ENCODE data around the gene CHD2. TPM values are rescaled to one million over a fixed set of nuclear protein-coding genes. Genes with fewer than 3 reads are reported as not detected.
A peak's percentile ranks its signal among the peaks of the same experiment; 100 is the strongest.

The CHD2 gene
- total RNA-seq, 1 experiment from 2014 or later = 129 TPM

DNA sequence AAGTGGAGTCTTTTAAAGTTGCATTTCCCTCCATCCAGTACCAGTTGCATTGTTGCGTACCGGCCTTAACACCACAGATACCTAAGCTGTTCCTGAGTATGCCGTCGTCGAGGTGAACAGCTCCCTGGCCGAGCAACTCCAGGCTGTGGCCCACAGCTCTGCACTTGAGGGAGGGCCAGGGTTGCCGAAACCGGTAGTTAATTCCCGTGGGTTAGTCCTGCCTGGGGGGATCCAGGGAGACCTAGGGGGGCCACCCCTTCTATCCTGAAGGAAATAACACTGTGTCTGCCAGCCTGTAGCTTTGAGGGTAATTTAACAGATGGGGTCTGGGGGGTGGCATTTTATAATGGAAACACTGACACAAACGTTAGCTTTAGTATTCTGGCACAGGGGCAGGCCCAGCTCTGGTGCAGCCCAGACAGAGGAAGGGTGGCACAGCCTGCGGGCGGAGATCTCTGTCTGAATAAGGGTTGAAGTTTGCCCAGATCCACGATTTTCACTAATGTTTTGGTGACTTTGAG lies 128.0 kb downstream of the CHD2 start:
- H3K9me3 Mint-ChIP-seq (ENCODE audit: unreplicated experiment) = no peaks in the 10 kb centered on the region
- BruUV-seq (replicated peaks) = no TSS peak

DNA sequence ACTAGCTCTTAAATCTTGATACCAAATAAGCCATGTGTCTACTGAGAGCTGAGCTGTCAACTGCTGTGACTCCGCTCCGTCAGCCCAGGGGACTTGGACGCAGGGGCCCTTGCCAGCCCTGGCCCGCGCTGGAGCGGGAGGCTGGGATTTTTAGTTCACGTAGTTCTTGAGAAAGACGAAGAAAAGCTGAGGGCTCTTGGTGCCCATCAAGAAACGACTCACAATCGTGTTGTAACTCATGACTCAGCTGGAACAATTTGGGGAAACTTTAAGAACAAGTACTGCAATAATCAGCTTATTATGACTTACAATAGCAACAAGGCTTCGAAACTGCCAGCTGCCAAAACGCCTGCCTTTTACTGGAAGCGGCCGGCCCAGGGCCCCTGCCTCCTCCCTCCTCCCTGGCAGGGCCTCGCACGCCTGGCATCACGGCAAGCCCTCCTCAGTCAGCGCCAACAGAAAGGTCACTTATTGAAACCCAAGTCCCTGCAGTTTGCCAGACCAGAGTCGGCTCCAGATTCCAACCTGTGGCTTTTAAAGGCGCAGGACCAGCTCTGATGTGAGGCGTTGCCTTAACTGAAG lies 128.6 kb downstream of the CHD2 start:
- Mint-ChIP-seq H3K27me3 (ENCODE audit: insufficient read depth, unreplicated experiment) (no peaks in the 10 kb centered on the region), H3K4me3 (ENCODE audit: unreplicated experiment) (peak overlapping the region; percentile 44), H3K9me3 (ENCODE audit: unreplicated experiment) (no peaks in the 10 kb centered on the region), H3K4me1 (ENCODE audit: insufficient read depth, unreplicated experiment) (peaks cover 38% of the 10 kb centered on the region), H3K27ac (ENCODE audit: low read depth, unreplicated experiment) (peak overlapping the region; percentile 95), H3K36me3 (ENCODE audit: insufficient read depth, unreplicated experiment) (peaks cover 76% of the 10 kb centered on the region)
- no TSS peak for BruUV-seq (replicated peaks)
- CTCF ChIA-PET = interaction anchor here (0.6 to 9.8 kb wide), 18 partner anchors 8 to 1103 kb away, joined by 3 to 117 read pairs (median 4); partner anchors contain the start of gene RGMA
- TF ChIP-seq, protein P1, sequence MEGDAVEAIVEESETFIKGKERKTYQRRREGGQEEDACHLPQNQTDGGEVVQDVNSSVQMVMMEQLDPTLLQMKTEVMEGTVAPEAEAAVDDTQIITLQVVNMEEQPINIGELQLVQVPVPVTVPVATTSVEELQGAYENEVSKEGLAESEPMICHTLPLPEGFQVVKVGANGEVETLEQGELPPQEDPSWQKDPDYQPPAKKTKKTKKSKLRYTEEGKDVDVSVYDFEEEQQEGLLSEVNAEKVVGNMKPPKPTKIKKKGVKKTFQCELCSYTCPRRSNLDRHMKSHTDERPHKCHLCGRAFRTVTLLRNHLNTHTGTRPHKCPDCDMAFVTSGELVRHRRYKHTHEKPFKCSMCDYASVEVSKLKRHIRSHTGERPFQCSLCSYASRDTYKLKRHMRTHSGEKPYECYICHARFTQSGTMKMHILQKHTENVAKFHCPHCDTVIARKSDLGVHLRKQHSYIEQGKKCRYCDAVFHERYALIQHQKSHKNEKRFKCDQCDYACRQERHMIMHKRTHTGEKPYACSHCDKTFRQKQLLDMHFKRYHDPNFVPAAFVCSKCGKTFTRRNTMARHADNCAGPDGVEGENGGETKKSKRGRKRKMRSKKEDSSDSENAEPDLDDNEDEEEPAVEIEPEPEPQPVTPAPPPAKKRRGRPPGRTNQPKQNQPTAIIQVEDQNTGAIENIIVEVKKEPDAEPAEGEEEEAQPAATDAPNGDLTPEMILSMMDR (IDR thresholded peaks at IDR 0.05; ENCODE audit: unreplicated experiment) = no peak
- intact Hi-C loops (cut with micrococcal nuclease) = loop anchor here (2.0 to 10.0 kb wide), 2 partner anchors 224 to 1206 kb away; partner anchors contain the start of gene MCTP2
- peak; percentile 98 for DNase-seq (ENCODE audit: unreplicated experiment)
- POLR2A ChIA-PET = interaction anchor here (0.6 to 3.3 kb wide), 16 partner anchors 11 to 1424 kb away, joined by 3 to 17 read pairs (median 4); no protein-coding TSS in a partner anchor

More for the DNA sequence above, 128.0 kb downstream of the CHD2 start:
- intact Hi-C loops (cut with micrococcal nuclease) = loop anchor here (2.0 to 10.0 kb wide), 2 partner anchors 223 to 1207 kb away; partner anchors contain the start of gene MCTP2
- Mint-ChIP-seq H3K27ac (ENCODE audit: low read depth, unreplicated experiment) (peak overlapping the region; percentile 95), H3K27me3 (ENCODE audit: insufficient read depth, unreplicated experiment) (no peaks in the 10 kb centered on the region), H3K4me1 (ENCODE audit: insufficient read depth, unreplicated experiment) (peaks cover 41% of the 10 kb centered on the region), H3K4me3 (ENCODE audit: unreplicated experiment) (peak overlapping the region; percentile 44), H3K36me3 (ENCODE audit: insufficient read depth, unreplicated experiment) (peaks cover 81% of the 10 kb centered on the region)
- DNase-seq (ENCODE audit: unreplicated experiment) = no peak
- POLR2A ChIA-PET = interaction anchor here (0.6 to 3.3 kb wide), 11 partner anchors 10 to 1092 kb away, joined by 3 to 17 read pairs (median 4); no protein-coding TSS in a partner anchor
- TF ChIP-seq, protein P1 (IDR thresholded peaks at IDR 0.05; ENCODE audit: unreplicated experiment) = no peak
- CTCF ChIA-PET = interaction anchor here (0.6 to 9.8 kb wide), 11 partner anchors 9 to 1104 kb away, joined by 3 to 117 read pairs (median 5); no protein-coding TSS in a partner anchor

DNA sequence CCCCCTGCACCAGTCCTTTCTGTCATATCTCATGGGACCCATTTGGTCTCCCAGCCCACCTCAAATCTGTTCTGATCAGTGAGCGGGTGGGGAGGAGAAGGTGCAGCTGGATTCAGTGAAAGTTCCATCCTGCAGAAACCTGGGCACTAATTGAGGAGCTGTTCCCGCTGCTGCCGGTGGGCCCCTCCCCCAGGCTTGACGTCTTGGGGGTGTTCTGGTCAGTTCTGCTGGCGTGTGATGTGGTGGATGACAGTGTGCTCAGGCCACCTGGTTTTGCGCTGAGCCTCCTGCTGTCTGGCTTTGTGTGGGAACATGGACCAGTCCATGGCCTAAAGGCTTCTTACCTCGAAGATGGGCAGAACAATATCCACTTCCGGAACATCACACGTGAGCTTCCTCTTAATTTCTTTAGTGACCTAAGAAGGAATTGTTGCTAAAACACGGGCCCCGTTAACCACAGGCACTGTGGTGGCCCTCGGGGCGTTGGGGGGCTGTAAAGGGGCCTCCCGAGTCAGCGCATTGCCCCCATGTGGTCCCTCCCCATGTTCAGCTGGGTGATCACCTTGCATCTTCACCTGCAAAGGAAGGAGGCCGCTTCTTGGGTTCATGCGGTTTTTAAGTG lies 129.2 kb downstream of the CHD2 start:
- no peaks in the 10 kb centered on the region for H3K27me3 Mint-ChIP-seq (ENCODE audit: insufficient read depth, unreplicated experiment)
- no TSS peak for BruUV-seq (replicated peaks)
- TF ChIP-seq, protein P1 (IDR thresholded peaks at IDR 0.05; ENCODE audit: unreplicated experiment) = no peak
- ChIA-PET CTCF (interaction anchor here (0.6 to 9.8 kb wide), 33 partner anchors 8 to 1107 kb away, joined by 3 to 117 read pairs (median 5); partner anchors contain the start of gene RGMA), POLR2A (interaction anchor here (0.6 to 3.3 kb wide), 16 partner anchors 11 to 1423 kb away, joined by 3 to 17 read pairs (median 4); no protein-coding TSS in a partner anchor)
- no peaks in the 10 kb centered on the region for H3K9me3 Mint-ChIP-seq (ENCODE audit: unreplicated experiment)
- H3K36me3 Mint-ChIP-seq (ENCODE audit: insufficient read depth, unreplicated experiment) = peaks cover 70% of the 10 kb centered on the region
- H3K4me1 Mint-ChIP-seq (ENCODE audit: insufficient read depth, unreplicated experiment) = peaks cover 38% of the 10 kb centered on the region
- peak overlapping the region; percentile 44 for H3K4me3 Mint-ChIP-seq (ENCODE audit: unreplicated experiment)
- intact Hi-C loops (cut with micrococcal nuclease) = loop anchor here (2.0 to 10.0 kb wide), 2 partner anchors 225 to 1205 kb away; partner anchors contain the start of gene MCTP2
- H3K27ac Mint-ChIP-seq (ENCODE audit: low read depth, unreplicated experiment) = peak overlapping the region; percentile 95
- DNase-seq (ENCODE audit: unreplicated experiment) = peak; percentile 36

Data from MCF 10A (cell line).